GM12874 (cell line): ENCODE measurements around the gene THRAP3.

Source experiments
- TF ChIP-seq, protein P1 (sequence below): IDR thresholded peaks from 2 replicates; pipeline ENCODE4 v1.5.1; 2011; ENCODE audit warnings: low read depth, mild to moderate bottlenecking, control low read depth, low read length, moderate library complexity; ENCODE audit not compliant: insufficient read depth

The THRAP3 gene

DNA sequence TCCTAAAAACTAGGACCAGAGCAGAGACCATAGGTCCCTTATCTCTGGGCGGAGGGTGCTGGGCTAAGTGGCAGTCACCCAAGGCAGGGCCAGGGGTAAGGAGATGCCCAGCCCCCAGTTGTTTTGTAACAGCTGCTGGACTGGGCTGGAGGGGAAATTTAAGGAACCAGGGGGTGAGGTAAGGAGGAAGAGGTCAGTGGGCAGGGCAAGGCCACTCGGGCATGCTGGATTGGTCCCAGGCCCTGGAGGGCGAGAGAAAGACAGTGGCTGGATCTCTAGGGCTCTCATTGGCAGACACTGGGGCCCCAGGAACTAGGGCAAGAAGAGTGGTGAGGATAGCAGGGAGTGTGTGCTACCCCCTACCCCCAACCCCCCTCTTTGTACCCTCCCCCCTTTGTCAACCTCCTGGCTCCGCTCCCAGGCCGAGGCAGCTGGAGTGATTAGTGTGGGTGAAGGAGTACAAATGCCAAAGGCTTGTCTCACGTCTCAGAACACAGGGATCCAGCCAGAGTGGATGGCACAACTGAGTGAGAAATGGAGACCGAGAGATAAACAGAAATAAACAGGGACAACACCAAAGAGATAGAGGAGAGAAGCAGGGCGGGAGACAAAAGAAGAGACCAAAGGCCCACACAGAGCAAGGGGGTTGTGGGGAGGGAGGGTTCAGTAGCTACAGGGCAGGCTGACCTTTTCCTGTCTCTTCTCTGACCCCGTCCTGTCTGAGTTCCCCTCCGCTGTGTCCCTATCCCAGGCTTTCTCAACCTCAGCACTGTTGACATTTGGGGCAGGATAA is 20.5 kb upstream of the THRAP3 start:
- TF ChIP-seq, protein P1, sequence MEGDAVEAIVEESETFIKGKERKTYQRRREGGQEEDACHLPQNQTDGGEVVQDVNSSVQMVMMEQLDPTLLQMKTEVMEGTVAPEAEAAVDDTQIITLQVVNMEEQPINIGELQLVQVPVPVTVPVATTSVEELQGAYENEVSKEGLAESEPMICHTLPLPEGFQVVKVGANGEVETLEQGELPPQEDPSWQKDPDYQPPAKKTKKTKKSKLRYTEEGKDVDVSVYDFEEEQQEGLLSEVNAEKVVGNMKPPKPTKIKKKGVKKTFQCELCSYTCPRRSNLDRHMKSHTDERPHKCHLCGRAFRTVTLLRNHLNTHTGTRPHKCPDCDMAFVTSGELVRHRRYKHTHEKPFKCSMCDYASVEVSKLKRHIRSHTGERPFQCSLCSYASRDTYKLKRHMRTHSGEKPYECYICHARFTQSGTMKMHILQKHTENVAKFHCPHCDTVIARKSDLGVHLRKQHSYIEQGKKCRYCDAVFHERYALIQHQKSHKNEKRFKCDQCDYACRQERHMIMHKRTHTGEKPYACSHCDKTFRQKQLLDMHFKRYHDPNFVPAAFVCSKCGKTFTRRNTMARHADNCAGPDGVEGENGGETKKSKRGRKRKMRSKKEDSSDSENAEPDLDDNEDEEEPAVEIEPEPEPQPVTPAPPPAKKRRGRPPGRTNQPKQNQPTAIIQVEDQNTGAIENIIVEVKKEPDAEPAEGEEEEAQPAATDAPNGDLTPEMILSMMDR = no peak

DNA sequence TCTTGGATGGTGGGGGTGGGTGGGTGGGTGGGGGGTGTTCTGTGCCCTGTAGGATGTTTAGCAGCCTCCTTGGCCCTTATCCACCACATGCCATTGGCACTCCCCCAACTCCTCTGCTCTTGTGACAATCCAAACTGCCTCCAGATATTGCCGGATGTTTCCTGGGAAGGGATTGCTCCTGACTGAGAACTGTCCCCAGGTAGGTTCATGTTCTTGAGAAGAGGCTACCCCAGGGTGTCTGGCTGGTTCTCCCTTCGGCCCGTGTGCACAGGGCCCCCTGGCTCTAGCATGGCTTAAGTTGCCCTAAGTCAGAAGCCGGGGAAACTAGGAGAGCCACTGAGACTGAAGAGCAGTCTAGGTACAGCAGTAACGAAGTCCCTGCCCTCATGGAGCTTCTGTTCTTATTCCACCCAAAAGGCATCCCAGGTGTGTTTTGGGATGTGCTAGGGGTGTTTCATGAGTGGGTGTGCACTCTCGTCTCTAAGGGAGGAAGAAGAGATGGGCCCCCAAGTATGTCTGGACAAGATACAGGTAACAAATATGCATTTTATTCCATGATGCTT is 19.8 kb upstream of the THRAP3 start:
- TF ChIP-seq, protein P1 = no peak

DNA sequence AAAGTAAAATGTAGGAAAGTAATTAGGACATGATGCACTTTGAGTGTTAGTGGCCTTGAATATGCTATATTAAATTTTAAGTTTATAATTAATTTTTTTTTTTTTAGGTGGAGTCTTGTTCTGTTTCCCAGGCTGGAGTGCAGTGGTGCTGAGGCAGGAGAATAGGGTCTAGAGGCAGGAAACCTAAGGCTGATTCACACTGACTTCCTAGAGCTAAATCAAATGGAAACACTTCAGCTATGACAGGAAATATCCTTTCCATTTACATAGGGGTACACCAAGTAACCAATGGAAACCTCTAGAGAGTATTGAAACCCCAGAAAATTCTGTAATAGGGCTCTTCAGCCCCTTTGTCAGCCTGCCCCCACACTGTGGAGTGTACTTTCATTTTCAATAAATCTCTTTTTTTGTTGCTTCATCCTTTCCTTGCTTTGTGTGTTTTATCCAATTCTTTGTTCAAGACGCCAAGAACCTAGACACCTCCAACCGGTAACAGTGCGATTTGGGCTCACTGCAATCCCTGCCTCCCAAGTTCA is 17.9 kb upstream of the THRAP3 start:
- TF ChIP-seq, protein P1 = no peak

DNA sequence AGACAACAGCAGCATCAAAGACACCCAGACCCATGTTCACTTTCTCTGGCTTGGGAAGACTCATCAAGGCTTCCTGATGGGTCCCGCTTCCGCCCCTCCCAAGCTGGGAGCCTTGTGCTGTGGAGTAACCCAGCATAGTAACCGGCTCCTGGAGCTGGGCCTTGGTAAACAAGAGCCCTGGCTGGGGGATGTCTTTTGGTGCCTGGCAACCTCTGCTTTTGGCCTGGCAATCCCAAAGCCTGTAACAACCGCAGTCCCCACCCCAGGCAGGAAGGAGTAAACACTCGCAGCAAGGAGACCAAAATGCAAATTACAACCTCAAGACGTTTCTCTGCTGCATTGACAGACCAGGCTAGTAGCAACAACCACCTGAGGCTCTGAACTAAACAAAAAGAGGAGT is 16.9 kb upstream of the THRAP3 start:
- TF ChIP-seq, protein P1 = no peak

DNA sequence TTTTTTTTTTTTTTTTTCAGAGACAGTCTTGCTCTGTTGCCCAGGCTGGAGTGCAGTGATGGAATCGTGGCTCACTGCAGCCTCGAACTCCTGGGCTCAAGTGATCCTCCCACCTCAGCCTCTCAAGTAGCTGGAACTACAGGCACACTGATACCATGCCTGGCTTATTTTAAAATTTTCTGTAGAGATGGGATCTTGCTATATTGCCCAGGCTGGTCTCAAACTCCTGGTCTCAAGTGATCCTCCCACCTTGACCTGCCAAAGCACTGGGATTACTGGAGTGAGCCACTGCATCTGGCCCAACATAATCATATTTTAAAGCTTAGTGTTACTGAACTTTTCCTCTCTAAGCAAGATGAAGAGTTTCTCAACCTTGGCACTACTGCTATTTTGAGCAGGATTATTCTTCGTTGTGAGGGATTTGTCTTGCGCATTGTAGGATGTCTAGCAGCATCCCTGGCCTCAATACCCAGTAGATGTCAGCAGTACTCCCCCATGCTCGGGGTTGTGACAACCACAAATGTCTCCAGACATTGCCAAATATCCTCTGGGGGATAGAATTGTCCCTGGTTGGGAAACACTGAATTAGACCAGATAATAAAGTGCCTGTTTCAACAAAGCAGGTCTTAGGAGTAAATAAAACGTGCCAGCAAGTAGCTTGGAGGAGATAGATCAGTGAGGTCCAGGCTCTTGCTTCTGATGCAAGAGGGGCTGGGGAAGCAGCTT is 15.1 kb upstream of the THRAP3 start:
- TF ChIP-seq, protein P1 = no peak

DNA sequence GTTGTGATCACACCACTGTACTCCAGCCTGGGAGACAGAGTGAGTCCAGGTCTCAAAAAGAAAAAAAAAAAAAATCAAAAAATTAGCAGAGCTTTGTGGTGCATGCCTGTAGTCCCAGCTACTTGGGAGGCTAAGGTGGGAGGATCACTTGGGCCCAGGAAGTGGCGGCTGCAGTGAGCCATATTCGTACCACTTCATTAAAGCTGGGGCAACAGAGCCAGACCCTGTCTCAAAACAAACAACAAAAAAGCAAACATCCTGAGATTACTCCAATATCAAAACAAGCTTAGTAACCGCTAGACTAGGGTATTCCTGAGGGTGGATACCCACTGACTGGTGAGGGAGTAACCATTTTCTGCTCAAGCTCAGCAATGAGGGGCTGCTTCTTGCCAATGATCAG is 12.9 kb upstream of the THRAP3 start:
- TF ChIP-seq, protein P1 = no peak

DNA sequence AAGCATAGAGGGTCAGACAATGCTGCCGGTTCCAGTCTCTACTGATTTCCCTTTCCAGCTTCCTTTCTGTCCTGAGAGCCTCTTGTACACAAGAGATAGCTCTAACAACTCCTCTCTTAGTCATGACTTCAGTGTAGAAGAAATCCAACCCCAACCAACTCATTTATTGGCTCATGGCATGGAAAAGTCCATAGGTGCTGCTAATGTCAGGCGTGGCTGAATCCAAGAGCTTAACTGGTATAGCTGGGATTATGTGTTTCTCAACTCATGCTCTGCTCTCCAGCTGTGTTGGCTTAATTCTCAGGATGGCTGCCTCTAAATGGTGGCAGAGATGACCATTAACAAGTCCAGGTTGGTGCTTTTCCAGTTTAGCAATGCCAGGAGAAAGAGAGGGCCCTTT is 12.4 kb upstream of the THRAP3 start:
- TF ChIP-seq, protein P1 = no peak
